Astrocyte of the cerebellum (primary cell): ENCODE measurements around the gene LRRC70.

ENCODE experiments used
- DNase-seq: peaks from one replicate; pipeline ENCODE4 v3.0.0-alpha.2; 2011; ENCODE audit warnings: low read depth
- H3K4me3 ChIP-seq: 2 replicates; pipeline ENCODE4 v1.5.1; 2011; ENCODE audit warnings: mild to moderate bottlenecking, low read depth, low read length, moderate library complexity
- CTCF ChIP-seq: IDR thresholded peaks from 2 replicates; pipeline ENCODE4 v1.5.1; 2012; ENCODE audit warnings: low read length, low read depth, moderate library complexity, mild to moderate bottlenecking; ENCODE audit errors: missing control alignments
- in situ Hi-C: cut with HindIII; loops from 2 replicates; pipeline ENCODE4 v1.10.0; 2017; ENCODE audit warnings: low sequenced_read_pairs

The LRRC70 gene

GRCh38 chr5:62572918-62573514 lies 5.6 kb upstream of the LRRC70 start:
- in situ Hi-C loops, result no loop called here
- no peak for TF ChIP-seq CTCF
- no peak overlapping the region for H3K4me3 ChIP-seq

GRCh38 chr5:62574599-62574998 lies 4.0 kb upstream of the LRRC70 start:
- DNase-seq, result no peak
- no peak for TF ChIP-seq CTCF
- no peak overlapping the region for H3K4me3 ChIP-seq
- in situ Hi-C loops, result no loop called here

More at GRCh38 chr5:62572918-62573514, 5.6 kb upstream of the LRRC70 start:
- no peak for DNase-seq

- no peak for DNase-seq
- TF ChIP-seq CTCF, result no peak
- in situ Hi-C loops, result no loop called here
- H3K4me3 ChIP-seq, result no peak overlapping the region
Observed at GRCh38 chr5:62575066-62575465, 3.6 kb upstream of the LRRC70 start.

- in situ Hi-C loops, result no loop called here
- no peak for TF ChIP-seq CTCF
- no peak overlapping the region for H3K4me3 ChIP-seq
- DNase-seq, result no peak
Observed at GRCh38 chr5:62575489-62575888, 3.1 kb upstream of the LRRC70 start.

- TF ChIP-seq CTCF, result no peak
- no peak overlapping the region for H3K4me3 ChIP-seq
- in situ Hi-C loops, result no loop called here
- DNase-seq, result no peak
Observed at GRCh38 chr5:62576570-62577170, 1.9 kb upstream of the LRRC70 start.

- no peak for DNase-seq
- H3K4me3 ChIP-seq, result no peak overlapping the region
- no peak for TF ChIP-seq CTCF
- in situ Hi-C loops, result no loop called here
Observed at GRCh38 chr5:62577488-62577887, 1.1 kb upstream of the LRRC70 start.
